Mesenchymal stem cell (in vitro differentiated cells and primary cell): Measurements from ENCODE around the gene PTPN2.

Source experiments
- DNase-seq: peaks from one replicate; pipeline ENCODE4 v3.0.0-alpha.2; 2013
- H2AFZ ChIP-seq: one replicate; pipeline ENCODE4 v1.6.1; 2013; ENCODE audit warnings: low read depth, mild to moderate bottlenecking, control low read depth, inconsistent platforms, low read length, moderate library complexity
- H2AK5ac ChIP-seq: 2 replicates; pipeline ENCODE4 v1.6.1; 2013; ENCODE audit warnings: low read length, moderate library complexity, mild to moderate bottlenecking, inconsistent platforms; ENCODE audit not compliant: severe bottlenecking
- H2BK120ac ChIP-seq: one replicate; pipeline ENCODE4 v1.6.1; 2013; ENCODE audit warnings: low read depth, mild to moderate bottlenecking, inconsistent platforms, low read length, moderate library complexity
- H2BK12ac ChIP-seq, 2 experiments: one replicate each; pipeline ENCODE4 v1.6.1; 2013; ENCODE audit warnings: inconsistent platforms in 2 of 2, low read length in 2 of 2, mild to moderate bottlenecking in 2 of 2, moderate library complexity in 2 of 2, control low read depth in 1 of 2
- H2BK15ac ChIP-seq: one replicate; pipeline ENCODE4 v1.6.1; 2013; ENCODE audit warnings: mild to moderate bottlenecking, low read depth, inconsistent platforms; ENCODE audit not compliant: poor library complexity, severe bottlenecking
- H2BK5ac ChIP-seq: 2 replicates; pipeline ENCODE4 v1.6.1; 2013; ENCODE audit warnings: low read depth, mild to moderate bottlenecking, low read length, control low read depth, inconsistent platforms; ENCODE audit not compliant: poor library complexity, severe bottlenecking
- H3K14ac ChIP-seq, 2 experiments: one replicate each; pipeline ENCODE4 v1.6.1; 2013; ENCODE audit warnings: inconsistent platforms in 2 of 2, low read length in 2 of 2, control low read depth in 1 of 2, mild to moderate bottlenecking in 1 of 2, moderate library complexity in 1 of 2
- H3K18ac ChIP-seq, 2 experiments: one replicate each; pipeline ENCODE4 v1.6.1; 2013; ENCODE audit warnings: inconsistent platforms in 2 of 2, low read length in 2 of 2, control low read depth in 1 of 2, low read depth in 1 of 2, mild to moderate bottlenecking in 1 of 2
- H3K23ac ChIP-seq, 2 experiments: one replicate each; pipeline ENCODE4 v1.6.1; 2013; ENCODE audit warnings: inconsistent platforms in 2 of 2, low read length in 2 of 2, mild to moderate bottlenecking in 2 of 2, moderate library complexity in 2 of 2, control low read depth in 1 of 2
- H3K27ac ChIP-seq: 2 replicates; pipeline ENCODE4 v1.5.1; 2013; ENCODE audit warnings: mild to moderate bottlenecking, moderate library complexity, low read length, control low read depth, inconsistent platforms; ENCODE audit not compliant: poor library complexity, severe bottlenecking
- H3K27me3 ChIP-seq, 2 experiments: 2 replicates each; pipeline versions ENCODE4 v1.6.1 to v1.7.0; 2013; ENCODE audit warnings: low read length in 2 of 2, mild to moderate bottlenecking in 2 of 2, moderate library complexity in 2 of 2, control low read depth in 1 of 2, inconsistent platforms in 1 of 2; ENCODE audit not compliant: control insufficient read depth in 1 of 2, insufficient read depth in 1 of 2
- H3K36me3 ChIP-seq, 2 experiments: 2 replicates each; pipeline versions ENCODE4 v1.6.1 to v1.7.0; 2013; ENCODE audit warnings: low read length in 2 of 2, control low read depth in 1 of 2, inconsistent platforms in 1 of 2, low read depth in 1 of 2, mild to moderate bottlenecking in 1 of 2; ENCODE audit not compliant: insufficient read depth in 2 of 2, control insufficient read depth in 1 of 2
- H3K4ac ChIP-seq, 2 experiments: one replicate each; pipeline ENCODE4 v1.6.1; 2013; ENCODE audit warnings: inconsistent platforms in 2 of 2, low read length in 2 of 2, mild to moderate bottlenecking in 2 of 2, moderate library complexity in 2 of 2, control low read depth in 1 of 2, low read depth in 1 of 2
- H3K4me1 ChIP-seq: 2 replicates; pipeline ENCODE4 v1.6.1; 2013; ENCODE audit warnings: low read depth, low read length, control low read depth; ENCODE audit not compliant: control insufficient read depth, insufficient read depth
- H3K4me2 ChIP-seq: 2 replicates; pipeline ENCODE4 v1.6.1; 2013; ENCODE audit warnings: low read length, mild to moderate bottlenecking, inconsistent platforms; ENCODE audit not compliant: poor library complexity, severe bottlenecking
- H3K4me3 ChIP-seq, 2 experiments: 2 replicates each; pipeline versions ENCODE4 v1.5.1 to v1.7.0; 2013; ENCODE audit warnings: low read length in 2 of 2, mild to moderate bottlenecking in 2 of 2, control low read depth in 1 of 2, low read depth in 1 of 2; ENCODE audit not compliant: insufficient read depth in 1 of 2
- H3K79me1 ChIP-seq: replicated peaks from 2 replicates; pipeline ENCODE4 v1.6.1; 2013; ENCODE audit warnings: mild to moderate bottlenecking, control low read depth, low read length, inconsistent platforms; ENCODE audit not compliant: poor library complexity, severe bottlenecking
- H3K9ac ChIP-seq: 2 replicates; pipeline ENCODE4 v1.7.0; 2013; ENCODE audit warnings: mild to moderate bottlenecking, low read length, moderate library complexity
- H3K9me3 ChIP-seq: 2 replicates; pipeline ENCODE4 v1.7.0; 2013; ENCODE audit warnings: mild to moderate bottlenecking, low read length; ENCODE audit not compliant: control insufficient read depth
- H4K8ac ChIP-seq: one replicate; pipeline ENCODE4 v1.6.1; 2013; ENCODE audit warnings: inconsistent platforms, mild to moderate bottlenecking, low read length, moderate library complexity
- H4K91ac ChIP-seq: one replicate; pipeline ENCODE4 v1.6.1; 2013; ENCODE audit warnings: mild to moderate bottlenecking, low read length, inconsistent platforms
- WGBS: methylation state at CpG from one replicate; pipeline ENCODE4 v1.1.7; 2013; ENCODE audit warnings: mixed read lengths; 5-methylcytosine and 5-hydroxymethylcytosine counted together

The PTPN2 gene

GRCh38 chr18:12750076-12750714 lies 133.8 kb downstream of the PTPN2 start:
- Histone ChIP-seq H4K91ac (no peak overlapping the region), H2AFZ (no peak overlapping the region), H3K4ac (no peak overlapping the region), H3K4me1 (peaks cover 11% of the 10 kb centered on the region), H3K36me3 (no peaks in the 10 kb centered on the region), H3K9ac (no peak overlapping the region), H3K27me3 (no peaks in the 10 kb centered on the region), H3K18ac (no peak overlapping the region), H2BK15ac (no peak overlapping the region), H4K8ac (no peak overlapping the region), H2BK12ac (no peak overlapping the region), H3K27ac (no peak overlapping the region), H3K4me2 (no peak overlapping the region), H3K4me3 (no peak overlapping the region), H2AK5ac (peak overlapping the region; percentile 41), H2BK5ac (no peak overlapping the region), H3K23ac (no peak overlapping the region), H3K9me3 (no peaks in the 10 kb centered on the region), H3K14ac (no peak overlapping the region), H3K79me1 (no peaks in the 10 kb centered on the region), H2BK120ac (no peak overlapping the region)
- 76% methylated on average over 14 of the region's 14 CpGs for WGBS
- no peak for DNase-seq

GRCh38 chr18:12749121-12749520 lies 134.9 kb downstream of the PTPN2 start:
- H3K36me3 ChIP-seq = no peaks in the 10 kb centered on the region
- no peak overlapping the region for H3K4ac ChIP-seq
- H4K8ac ChIP-seq = no peak overlapping the region
- H3K23ac ChIP-seq = no peak overlapping the region
- no peak overlapping the region for H4K91ac ChIP-seq
- H2BK120ac ChIP-seq = no peak overlapping the region
- H2BK12ac ChIP-seq = no peak overlapping the region
- no peak overlapping the region for H3K14ac ChIP-seq
- H3K4me1 ChIP-seq = peaks cover 11% of the 10 kb centered on the region
- WGBS = 95% methylated on average over 9 of the region's 13 CpGs
- H3K18ac ChIP-seq = no peak overlapping the region
- H3K9ac ChIP-seq = no peak overlapping the region
- no peak for DNase-seq
- H3K9me3 ChIP-seq = no peaks in the 10 kb centered on the region
- H2AK5ac ChIP-seq = peak overlapping the region; percentile 9
- H2AFZ ChIP-seq = no peak overlapping the region
- H3K27ac ChIP-seq = peak overlapping the region; percentile 1
- H3K27me3 ChIP-seq = no peaks in the 10 kb centered on the region
- no peaks in the 10 kb centered on the region for H3K79me1 ChIP-seq
- no peak overlapping the region for H3K4me3 ChIP-seq
- H2BK5ac ChIP-seq = no peak overlapping the region
- no peak overlapping the region for H3K4me2 ChIP-seq
- H2BK15ac ChIP-seq = no peak overlapping the region

DNA sequence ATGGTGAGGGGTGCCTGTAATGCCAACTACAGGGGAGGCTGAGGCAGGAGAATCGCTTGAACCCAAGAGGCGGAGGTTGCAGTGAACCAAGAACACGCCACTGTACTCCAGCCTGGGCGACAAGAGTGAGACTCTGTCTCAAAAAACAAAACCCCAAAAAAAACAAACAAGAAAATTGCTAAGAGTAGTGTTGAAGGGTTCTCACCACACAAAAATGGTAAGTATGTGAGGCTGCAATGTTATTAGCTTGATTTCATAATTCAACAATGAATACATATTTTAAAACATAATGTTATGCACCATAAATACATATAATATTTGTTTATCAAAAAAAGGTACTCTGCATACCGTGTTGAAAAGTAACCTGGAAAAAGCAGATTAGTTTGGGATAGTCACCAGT lies 135.4 kb downstream of the PTPN2 start:
- H2BK5ac ChIP-seq = no peak overlapping the region
- H3K18ac ChIP-seq = no peak overlapping the region
- H3K14ac ChIP-seq = no peak overlapping the region
- no peaks in the 10 kb centered on the region for H3K27me3 ChIP-seq
- H3K27ac ChIP-seq = no peak overlapping the region
- no peaks in the 10 kb centered on the region for H3K36me3 ChIP-seq
- H3K4me2 ChIP-seq = no peak overlapping the region
- no peak overlapping the region for H3K4me3 ChIP-seq
- H2AFZ ChIP-seq = no peak overlapping the region
- H2AK5ac ChIP-seq = no peak overlapping the region
- no peak overlapping the region for H2BK120ac ChIP-seq
- DNase-seq = no peak
- H4K8ac ChIP-seq = no peak overlapping the region
- H3K79me1 ChIP-seq = no peaks in the 10 kb centered on the region
- WGBS = 84% methylated on average over 3 of the region's 5 CpGs
- no peak overlapping the region for H3K23ac ChIP-seq
- no peak overlapping the region for H2BK12ac ChIP-seq
- no peak overlapping the region for H3K4ac ChIP-seq
- no peaks in the 10 kb centered on the region for H3K9me3 ChIP-seq
- H2BK15ac ChIP-seq = no peak overlapping the region
- no peak overlapping the region for H3K9ac ChIP-seq
- peaks cover 11% of the 10 kb centered on the region for H3K4me1 ChIP-seq
- no peak overlapping the region for H4K91ac ChIP-seq

- Histone ChIP-seq H3K27ac (no peak overlapping the region), H3K79me1 (no peaks in the 10 kb centered on the region), H3K27me3 (no peaks in the 10 kb centered on the region), H2BK12ac (no peak overlapping the region), H4K8ac (no peak overlapping the region), H3K9me3 (no peaks in the 10 kb centered on the region), H3K4me3 (no peak overlapping the region), H3K4me1 (peaks cover 11% of the 10 kb centered on the region), H3K4ac (no peak overlapping the region), H2AFZ (no peak overlapping the region), H3K36me3 (no peaks in the 10 kb centered on the region), H2BK5ac (no peak overlapping the region), H3K14ac (no peak overlapping the region), H3K23ac (no peak overlapping the region), H2BK15ac (no peak overlapping the region), H4K91ac (no peak overlapping the region), H3K9ac (no peak overlapping the region), H3K4me2 (no peak overlapping the region), H2BK120ac (no peak overlapping the region), H2AK5ac (no peak overlapping the region), H3K18ac (no peak overlapping the region)
- no peak for DNase-seq
- WGBS = 97% methylated on average over 6 of the region's 8 CpGs
These were observed 136.3 kb downstream of the PTPN2 start for GRCh38 chr18:12747530-12748315.
